B cell (primary cell): ENCODE measurements around the gene COG2. TPM values are rescaled to one million over a fixed set of nuclear protein-coding genes. Genes with fewer than 3 reads are reported as not detected.

ENCODE experiments used
- polyA plus RNA-seq: library from polyadenylated mRNA; depleted of rRNA; stranded (reverse); fragments of >200 nt; gene quantifications from 2 replicates; pipeline ENCODE4 v1.2.3, GENCODE V29; 2012
- total RNA-seq, 2 donors: library from RNA; stranded (reverse); fragments of 120-200 nt in 1 of 2; gene quantifications; 1 replicate in 1 of 2; 2 replicates in 1 of 2; pipeline versions ENCODE4 v1.2.3 to v1.2.4, GENCODE V29; 2013 to 2022

Gene COG2
- total and polyA plus RNA-seq, 2 donors (not counting 1 experiment from before 2014, with no cell fraction given), result 17.0 to 42.5 TPM

Other genes starting within 250 kb of the COG2 start
- not detected in 2 replicates for gene PGBD5, start 216.1 kb upstream of the COG2 start, total RNA-seq
- 0.07 TPM in 1 of 2 replicates, not detected in the other for gene PGBD5, start 216.1 kb upstream of the COG2 start, polyA plus RNA-seq
- not detected in 2 replicates for gene AGT, start 71.6 kb downstream of the COG2 start, total RNA-seq
- gene AGT, start 71.6 kb downstream of the COG2 start, polyA plus RNA-seq, result not detected in 2 replicates
- not detected in 2 replicates for gene CAPN9, start 104.9 kb downstream of the COG2 start, total RNA-seq
- gene CAPN9, start 104.9 kb downstream of the COG2 start, polyA plus RNA-seq, result not detected in 2 replicates
- 6.6 TPM in 2 replicates for gene C1orf198, start 226.0 kb downstream of the COG2 start, total RNA-seq
- 1.0 and 1.3 TPM in 2 replicates for gene C1orf198, start 226.0 kb downstream of the COG2 start, polyA plus RNA-seq